Measurements from ENCODE around the gene ORAI3. TPM values are rescaled to one million over a fixed set of nuclear protein-coding genes. Genes with fewer than 3 reads are reported as not detected.

The ORAI3 gene
- total RNA-seq, 6 experiments from 2014 or later = 27.7 to 56.6 (median 31.6) TPM

- Histone ChIP-seq H3K36me3 (peaks cover 0 to 33% (median 14%) of the 10 kb centered on the region in 4 donors), H3K4me1 (peaks cover 0 to 3% (median under 1%) of the 10 kb centered on the region in 4 donors), H3K4me3 (no peak overlapping the region), H3K27ac (no peak overlapping the region), H3K27me3 (no peaks in the 10 kb centered on the region), H3K9me3 (no peaks in the 10 kb centered on the region)
- ATAC-seq (no peak), DNase-seq (no peak)
- 100% methylated on average over 1 of the region's 14 CpGs for WGBS (ENCODE audit: insufficient coverage, low coverage, low lambda C conversion rate, missing lambda C conversion rate)
- TF ChIP-seq CTCF (IDR thresholded peaks at IDR 0.05) = no peak
- TF ChIP-seq POLR2A (IDR thresholded peaks at IDR 0.05) = no peak
- intact Hi-C loops (cut with DNase I) = loop anchor here (5.0 to 10.0 kb wide), 3 partner anchors 64 to 111 kb away; partner anchors contain the start of genes PRSS53 (in 1 of the 2) and VKORC1 (in 1 of the 2)
Observed at GRCh38 chr16:30980959-30981358, 32.1 kb downstream of the ORAI3 start.

GRCh38 chr16:30982548-30983288, 33.9 kb downstream of the ORAI3 start:
- ATAC-seq (no peak), DNase-seq (no peak)
- no peaks in the 10 kb centered on the region for H3K9me3 ChIP-seq
- no peaks in the 10 kb centered on the region for H3K27me3 ChIP-seq
- 80% methylated on average over 5 of the region's 17 CpGs for WGBS (ENCODE audit: insufficient coverage, low coverage, low lambda C conversion rate, missing lambda C conversion rate)
- intact Hi-C loops (cut with DNase I) = loop anchor here (5.0 to 10.0 kb wide), 3 partner anchors 62 to 110 kb away; partner anchors contain the start of genes PRSS53 (in 1 of the 2) and VKORC1 (in 1 of the 2)
- TF ChIP-seq POLR2A (IDR thresholded peaks at IDR 0.05) (no peak), CTCF (IDR thresholded peaks at IDR 0.05) (no peak)
- no peak overlapping the region for H3K4me3 ChIP-seq
- peaks cover 0 to 12% (median 5%) of the 10 kb centered on the region in 4 donors for H3K4me1 ChIP-seq
- no peak overlapping the region for H3K27ac ChIP-seq
- peaks cover 0 to 25% (median 11%) of the 10 kb centered on the region in 4 donors for H3K36me3 ChIP-seq

- Histone ChIP-seq H3K27ac (no peak overlapping the region), H3K4me3 (no peak overlapping the region), H3K27me3 (no peaks in the 10 kb centered on the region), H3K9me3 (no peaks in the 10 kb centered on the region), H3K4me1 (peaks cover 0 to 12% (median 5%) of the 10 kb centered on the region in 4 donors), H3K36me3 (peaks cover 0 to 24% (median 11%) of the 10 kb centered on the region in 4 donors)
- TF ChIP-seq POLR2A (IDR thresholded peaks at IDR 0.05) (no peak), CTCF (IDR thresholded peaks at IDR 0.05) (no peak)
- DNase-seq = no peak
- intact Hi-C loops (cut with DNase I) = loop anchor here (5.0 to 10.0 kb wide), 3 partner anchors 61 to 109 kb away; partner anchors contain the start of genes PRSS53 (in 1 of the 2) and VKORC1 (in 1 of the 2)
- no peak for ATAC-seq
- 81% methylated on average over 10 of the region's 25 CpGs for WGBS (ENCODE audit: insufficient coverage, low coverage, low lambda C conversion rate, missing lambda C conversion rate)
Observed at GRCh38 chr16:30983289-30983889, 34.5 kb downstream of the ORAI3 start.

GRCh38 chr16:30983898-30984610, 35.2 kb downstream of the ORAI3 start:
- Histone ChIP-seq H3K36me3 (peaks cover 0 to 24% (median 11%) of the 10 kb centered on the region in 4 donors), H3K27ac (no peak overlapping the region), H3K27me3 (no peaks in the 10 kb centered on the region), H3K9me3 (no peaks in the 10 kb centered on the region), H3K4me1 (peaks cover 0 to 12% (median 5%) of the 10 kb centered on the region in 4 donors), H3K4me3 (no peak overlapping the region)
- intact Hi-C loops (cut with DNase I) = loop anchor here (5.0 to 10.0 kb wide), 3 partner anchors 61 to 108 kb away; partner anchors contain the start of genes PRSS53 (in 1 of the 2) and VKORC1 (in 1 of the 2)
- ATAC-seq (no peak), DNase-seq (no peak)
- 86% methylated on average over 7 of the region's 14 CpGs for WGBS (ENCODE audit: insufficient coverage, low coverage, low lambda C conversion rate, missing lambda C conversion rate)
- TF ChIP-seq POLR2A (IDR thresholded peaks at IDR 0.05) (no peak), CTCF (IDR thresholded peaks at IDR 0.05) (no peak)
